HG03139 (cell line): ENCODE data around the gene IFI44.

Experiments
- ATAC-seq: cut with Tn5 transposase; IDR thresholded peaks from one replicate; pipeline ENCODE4 v1.9.1; 2021; ENCODE audit not compliant: unreplicated experiment

IFI44 gene

DNA sequence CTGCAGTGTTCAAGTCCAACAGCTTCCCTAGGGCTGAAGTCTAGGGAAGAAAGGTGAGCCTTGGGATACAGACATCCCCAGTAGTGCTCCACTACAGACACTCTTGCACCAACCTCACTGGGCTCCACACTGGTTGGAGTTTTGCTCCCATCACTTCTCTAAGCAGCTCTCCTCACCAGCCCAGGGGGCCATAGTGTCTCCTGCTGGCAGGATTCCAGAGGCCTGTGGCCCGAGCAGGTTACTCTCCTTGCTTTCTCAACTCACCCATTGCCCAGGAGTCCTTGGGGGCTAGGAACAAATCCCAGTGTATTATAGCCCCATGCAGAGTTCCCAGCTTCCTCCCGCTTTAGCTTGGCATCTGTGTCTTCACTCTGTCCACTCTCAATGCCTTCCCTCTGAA, 52.8 kb downstream of the IFI44 start:
- no peak for ATAC-seq

DNA sequence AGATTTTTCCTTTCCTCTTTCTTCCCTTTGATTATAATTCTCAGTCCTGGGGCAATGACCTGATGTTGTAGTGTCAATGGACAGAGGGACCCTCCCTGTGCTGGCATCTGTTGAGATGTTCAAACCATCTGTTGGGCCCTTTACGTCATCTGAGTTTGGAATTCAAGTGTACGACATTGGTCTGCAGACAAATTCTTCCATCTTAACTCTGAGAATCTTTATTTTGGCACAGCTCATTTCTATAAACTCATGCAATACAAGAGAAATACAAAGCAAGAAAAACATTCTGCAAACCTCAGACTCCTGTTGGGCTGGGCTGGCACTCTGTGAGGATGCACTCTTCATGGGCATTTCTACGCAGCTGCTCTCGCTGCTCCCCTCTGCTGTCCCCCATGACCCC, 54.2 kb downstream of the IFI44 start:
- no peak for ATAC-seq

GRCh38 chr1:78712467-78713051, 62.9 kb downstream of the IFI44 start:
- ATAC-seq = no peak

- ATAC-seq = no peak
These were observed 63.7 kb downstream of the IFI44 start for GRCh38 chr1:78713297-78713696.
